ENCODE results near the gene CFAP65. TPM values are rescaled to one million over a fixed set of nuclear protein-coding genes. Genes with fewer than 3 reads are reported as not detected.

Gene CFAP65
- polyA plus RNA-seq, 1 donor (not counting 4 experiments of a cell fraction or from before 2014, with no cell fraction given), result not detected

GRCh38 chr2:218963601-218964000 lies 77.7 kb downstream of the CFAP65 start:
- H2AFZ ChIP-seq (ENCODE audit: control insufficient read depth, low read length), result no peak overlapping the region
- FAIRE-seq, result no peak
- H3K79me2 ChIP-seq (ENCODE audit: control insufficient read depth, insufficient read depth, low read length), result no peaks in the 10 kb centered on the region

GRCh38 chr2:218962859-218963492 lies 78.3 kb downstream of the CFAP65 start:
- Histone ChIP-seq H4K20me1 (ENCODE audit: control insufficient read depth, extremely low read depth, insufficient read depth, low read length) (peaks cover 8% of the 10 kb centered on the region), H3K27me3 (ENCODE audit: control insufficient read depth, extremely low read depth, insufficient read depth, low read length) (peaks cover 52% of the 10 kb centered on the region), H3K4me1 (ENCODE audit: control insufficient read depth, extremely low read depth, insufficient read depth, low read length) (peaks cover 10% of the 10 kb centered on the region), H2AFZ (ENCODE audit: control insufficient read depth, low read length) (no peak overlapping the region), H3K9ac (ENCODE audit: control insufficient read depth, extremely low read depth, insufficient read depth, low read length) (no peak overlapping the region), H3K4me3 (ENCODE audit: control insufficient read depth in 2 of 3, extremely low read depth in 1 of 3, insufficient read depth in 2 of 3, low read depth in 1 of 3, low read length in 3 of 3) (peak overlapping the region; percentile 19 to 41 (median 23)), H3K9me3 (ENCODE audit: control insufficient read depth, low read depth, low read length) (no peaks in the 10 kb centered on the region), H3K9me1 (ENCODE audit: control insufficient read depth, extremely low read depth, insufficient read depth, low read length) (no peaks in the 10 kb centered on the region), H3K79me2 (ENCODE audit: control insufficient read depth, insufficient read depth, low read length) (no peaks in the 10 kb centered on the region), H3K4me2 (ENCODE audit: control insufficient read depth, extremely low read depth, insufficient read depth, low read depth, low read length) (peak overlapping the region; percentile 77), H3K36me3 (ENCODE audit: control insufficient read depth in 2 of 2, extremely low read depth in 1 of 2, insufficient read depth in 2 of 2, low read length in 2 of 2) (no peaks in the 10 kb centered on the region), H3K27ac (ENCODE audit: control insufficient read depth, insufficient read depth, low read length) (no peak overlapping the region)
- TF ChIP-seq EZH2 (IDR thresholded peaks at IDR 0.05; ENCODE audit: low read length) (no peak), CTCF (optimal IDR thresholded peaks at IDR 0.05 in 1 of 3, IDR thresholded peaks at IDR 0.05 in 1 of 3, conservative IDR thresholded peaks at IDR 0.05 in 1 of 3; ENCODE audit: extremely low read depth in 1 of 3, insufficient read depth in 2 of 3, low read length in 3 of 3) (no peak)
- DNase-seq (ENCODE audit: low read depth, low spot score) (peak; percentile 32), FAIRE-seq (no peak)
- dilution Hi-C loops (cut with MboI; ENCODE audit: extremely low pct_ligation_motif_present, low sequenced_read_pairs), result no loop called here

More at GRCh38 chr2:218963601-218964000, 77.7 kb downstream of the CFAP65 start:
- Histone ChIP-seq H3K27ac (ENCODE audit: control insufficient read depth, insufficient read depth, low read length) (peak overlapping the region; percentile 8), H3K4me3 (ENCODE audit: control insufficient read depth in 2 of 3, extremely low read depth in 1 of 3, insufficient read depth in 2 of 3, low read depth in 1 of 3, low read length in 3 of 3) (no peak overlapping the region), H4K20me1 (ENCODE audit: control insufficient read depth, extremely low read depth, insufficient read depth, low read length) (peaks cover 8% of the 10 kb centered on the region), H3K9ac (ENCODE audit: control insufficient read depth, extremely low read depth, insufficient read depth, low read length) (no peak overlapping the region), H3K36me3 (ENCODE audit: control insufficient read depth in 2 of 2, extremely low read depth in 1 of 2, insufficient read depth in 2 of 2, low read length in 2 of 2) (no peaks in the 10 kb centered on the region), H3K27me3 (ENCODE audit: control insufficient read depth, extremely low read depth, insufficient read depth, low read length) (peaks cover 48% of the 10 kb centered on the region), H3K4me2 (ENCODE audit: control insufficient read depth, extremely low read depth, insufficient read depth, low read depth, low read length) (peak overlapping the region; percentile 77), H3K4me1 (ENCODE audit: control insufficient read depth, extremely low read depth, insufficient read depth, low read length) (peaks cover 10% of the 10 kb centered on the region), H3K9me3 (ENCODE audit: control insufficient read depth, low read depth, low read length) (no peaks in the 10 kb centered on the region), H3K9me1 (ENCODE audit: control insufficient read depth, extremely low read depth, insufficient read depth, low read length) (no peaks in the 10 kb centered on the region)
- DNase-seq (ENCODE audit: low read depth, low spot score), result no peak
- dilution Hi-C loops (cut with MboI; ENCODE audit: extremely low pct_ligation_motif_present, low sequenced_read_pairs), result no loop called here
- TF ChIP-seq CTCF (optimal IDR thresholded peaks at IDR 0.05 in 1 of 3, IDR thresholded peaks at IDR 0.05 in 1 of 3, conservative IDR thresholded peaks at IDR 0.05 in 1 of 3; ENCODE audit: extremely low read depth in 1 of 3, insufficient read depth in 2 of 3, low read length in 3 of 3) (no peak), EZH2 (IDR thresholded peaks at IDR 0.05; ENCODE audit: low read length) (peak; percentile 31)

Measured in keratinocyte (primary cell).